GM23338 (cell line): ENCODE results near the gene PAN2.

Source experiments
- CREB1 ChIP-seq: fragments of 250-450 bp; sonication (Bioruptor Pico); IDR thresholded peaks from 2 replicates; pipeline ENCODE4 v1.5.0; 2020; ENCODE audit warnings: low read depth, mild to moderate bottlenecking, moderate library complexity
- EZH2 ChIP-seq: fragments of 200-600 bp; sonication (generic); IDR thresholded peaks from one replicate; pipeline ENCODE4 v1.8.0; 2017; ENCODE audit warnings: antibody characterized with exemption, mild to moderate bottlenecking, low read depth; ENCODE audit not compliant: unreplicated experiment
- EZH2phosphoT487 ChIP-seq: fragments of 200-600 bp; sonication (generic); IDR thresholded peaks from one replicate; pipeline ENCODE4 v1.8.1; 2018; ENCODE audit warnings: antibody characterized with exemption; ENCODE audit not compliant: unreplicated experiment
- JUNB ChIP-seq: IDR thresholded peaks from one replicate; pipeline ENCODE4 v1.6.1; 2016; ENCODE audit warnings: antibody characterized with exemption; ENCODE audit not compliant: unreplicated experiment
- NANOG ChIP-seq: IDR thresholded peaks from 2 replicates; pipeline ENCODE4 v1.6.1; 2016; ENCODE audit warnings: antibody characterized with exemption, borderline replicate concordance
- POLR2AphosphoS5 ChIP-seq: IDR thresholded peaks from 2 replicates; pipeline ENCODE4 v1.6.1; 2016; ENCODE audit warnings: antibody characterized with exemption, low read depth
- REST ChIP-seq: IDR thresholded peaks from one replicate; pipeline ENCODE4 v1.6.1; 2018; ENCODE audit warnings: antibody characterized with exemption; ENCODE audit not compliant: unreplicated experiment
- STAT1 ChIP-seq: IDR thresholded peaks from one replicate; pipeline ENCODE4 v1.6.1; 2016; ENCODE audit warnings: antibody characterized with exemption; ENCODE audit not compliant: unreplicated experiment
- ZNF331 ChIP-seq: fragments of 250-450 bp; sonication (Bioruptor Pico); IDR thresholded peaks from 2 replicates; pipeline ENCODE4 v1.5.0; 2020; ENCODE audit warnings: low read depth, mild to moderate bottlenecking, moderate library complexity
- TF ChIP-seq, protein P1 (sequence below), 2 experiments: fragments of 200-600 bp in 1 of 2; sonication (generic) in 1 of 2; conservative IDR thresholded peaks; 2 replicates each; pipeline versions ENCODE4 v1.5.1 to v1.6.1; 2016 to 2017; ENCODE audit warnings: antibody characterized with exemption in 2 of 2, low read depth in 2 of 2, mild to moderate bottlenecking in 2 of 2, moderate library complexity in 1 of 2
- TF ChIP-seq, protein P2 (sequence below): fragments of 250-450 bp; sonication (Bioruptor Pico); IDR thresholded peaks from 2 replicates; pipeline ENCODE4 v1.5.0; 2020; ENCODE audit warnings: mild to moderate bottlenecking, moderate library complexity

GRCh38 chr12:56373515-56373914 is 39.7 kb upstream of the PAN2 start:
- TF ChIP-seq, protein P1, sequence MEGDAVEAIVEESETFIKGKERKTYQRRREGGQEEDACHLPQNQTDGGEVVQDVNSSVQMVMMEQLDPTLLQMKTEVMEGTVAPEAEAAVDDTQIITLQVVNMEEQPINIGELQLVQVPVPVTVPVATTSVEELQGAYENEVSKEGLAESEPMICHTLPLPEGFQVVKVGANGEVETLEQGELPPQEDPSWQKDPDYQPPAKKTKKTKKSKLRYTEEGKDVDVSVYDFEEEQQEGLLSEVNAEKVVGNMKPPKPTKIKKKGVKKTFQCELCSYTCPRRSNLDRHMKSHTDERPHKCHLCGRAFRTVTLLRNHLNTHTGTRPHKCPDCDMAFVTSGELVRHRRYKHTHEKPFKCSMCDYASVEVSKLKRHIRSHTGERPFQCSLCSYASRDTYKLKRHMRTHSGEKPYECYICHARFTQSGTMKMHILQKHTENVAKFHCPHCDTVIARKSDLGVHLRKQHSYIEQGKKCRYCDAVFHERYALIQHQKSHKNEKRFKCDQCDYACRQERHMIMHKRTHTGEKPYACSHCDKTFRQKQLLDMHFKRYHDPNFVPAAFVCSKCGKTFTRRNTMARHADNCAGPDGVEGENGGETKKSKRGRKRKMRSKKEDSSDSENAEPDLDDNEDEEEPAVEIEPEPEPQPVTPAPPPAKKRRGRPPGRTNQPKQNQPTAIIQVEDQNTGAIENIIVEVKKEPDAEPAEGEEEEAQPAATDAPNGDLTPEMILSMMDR (conservative IDR thresholded peaks at IDR 0.05; ENCODE audit: low read depth in 2 of 2): no peak
- no peak for TF ChIP-seq POLR2AphosphoS5
- TF ChIP-seq EZH2: no peak
- no peak for TF ChIP-seq EZH2phosphoT487
- TF ChIP-seq REST: no peak
- TF ChIP-seq ZNF331 (CRISPR knock-in tag): no peak
- no peak for TF ChIP-seq STAT1
- no peak for TF ChIP-seq JUNB
- no peak for TF ChIP-seq CREB1 (CRISPR knock-in tag)
- TF ChIP-seq, protein P2, sequence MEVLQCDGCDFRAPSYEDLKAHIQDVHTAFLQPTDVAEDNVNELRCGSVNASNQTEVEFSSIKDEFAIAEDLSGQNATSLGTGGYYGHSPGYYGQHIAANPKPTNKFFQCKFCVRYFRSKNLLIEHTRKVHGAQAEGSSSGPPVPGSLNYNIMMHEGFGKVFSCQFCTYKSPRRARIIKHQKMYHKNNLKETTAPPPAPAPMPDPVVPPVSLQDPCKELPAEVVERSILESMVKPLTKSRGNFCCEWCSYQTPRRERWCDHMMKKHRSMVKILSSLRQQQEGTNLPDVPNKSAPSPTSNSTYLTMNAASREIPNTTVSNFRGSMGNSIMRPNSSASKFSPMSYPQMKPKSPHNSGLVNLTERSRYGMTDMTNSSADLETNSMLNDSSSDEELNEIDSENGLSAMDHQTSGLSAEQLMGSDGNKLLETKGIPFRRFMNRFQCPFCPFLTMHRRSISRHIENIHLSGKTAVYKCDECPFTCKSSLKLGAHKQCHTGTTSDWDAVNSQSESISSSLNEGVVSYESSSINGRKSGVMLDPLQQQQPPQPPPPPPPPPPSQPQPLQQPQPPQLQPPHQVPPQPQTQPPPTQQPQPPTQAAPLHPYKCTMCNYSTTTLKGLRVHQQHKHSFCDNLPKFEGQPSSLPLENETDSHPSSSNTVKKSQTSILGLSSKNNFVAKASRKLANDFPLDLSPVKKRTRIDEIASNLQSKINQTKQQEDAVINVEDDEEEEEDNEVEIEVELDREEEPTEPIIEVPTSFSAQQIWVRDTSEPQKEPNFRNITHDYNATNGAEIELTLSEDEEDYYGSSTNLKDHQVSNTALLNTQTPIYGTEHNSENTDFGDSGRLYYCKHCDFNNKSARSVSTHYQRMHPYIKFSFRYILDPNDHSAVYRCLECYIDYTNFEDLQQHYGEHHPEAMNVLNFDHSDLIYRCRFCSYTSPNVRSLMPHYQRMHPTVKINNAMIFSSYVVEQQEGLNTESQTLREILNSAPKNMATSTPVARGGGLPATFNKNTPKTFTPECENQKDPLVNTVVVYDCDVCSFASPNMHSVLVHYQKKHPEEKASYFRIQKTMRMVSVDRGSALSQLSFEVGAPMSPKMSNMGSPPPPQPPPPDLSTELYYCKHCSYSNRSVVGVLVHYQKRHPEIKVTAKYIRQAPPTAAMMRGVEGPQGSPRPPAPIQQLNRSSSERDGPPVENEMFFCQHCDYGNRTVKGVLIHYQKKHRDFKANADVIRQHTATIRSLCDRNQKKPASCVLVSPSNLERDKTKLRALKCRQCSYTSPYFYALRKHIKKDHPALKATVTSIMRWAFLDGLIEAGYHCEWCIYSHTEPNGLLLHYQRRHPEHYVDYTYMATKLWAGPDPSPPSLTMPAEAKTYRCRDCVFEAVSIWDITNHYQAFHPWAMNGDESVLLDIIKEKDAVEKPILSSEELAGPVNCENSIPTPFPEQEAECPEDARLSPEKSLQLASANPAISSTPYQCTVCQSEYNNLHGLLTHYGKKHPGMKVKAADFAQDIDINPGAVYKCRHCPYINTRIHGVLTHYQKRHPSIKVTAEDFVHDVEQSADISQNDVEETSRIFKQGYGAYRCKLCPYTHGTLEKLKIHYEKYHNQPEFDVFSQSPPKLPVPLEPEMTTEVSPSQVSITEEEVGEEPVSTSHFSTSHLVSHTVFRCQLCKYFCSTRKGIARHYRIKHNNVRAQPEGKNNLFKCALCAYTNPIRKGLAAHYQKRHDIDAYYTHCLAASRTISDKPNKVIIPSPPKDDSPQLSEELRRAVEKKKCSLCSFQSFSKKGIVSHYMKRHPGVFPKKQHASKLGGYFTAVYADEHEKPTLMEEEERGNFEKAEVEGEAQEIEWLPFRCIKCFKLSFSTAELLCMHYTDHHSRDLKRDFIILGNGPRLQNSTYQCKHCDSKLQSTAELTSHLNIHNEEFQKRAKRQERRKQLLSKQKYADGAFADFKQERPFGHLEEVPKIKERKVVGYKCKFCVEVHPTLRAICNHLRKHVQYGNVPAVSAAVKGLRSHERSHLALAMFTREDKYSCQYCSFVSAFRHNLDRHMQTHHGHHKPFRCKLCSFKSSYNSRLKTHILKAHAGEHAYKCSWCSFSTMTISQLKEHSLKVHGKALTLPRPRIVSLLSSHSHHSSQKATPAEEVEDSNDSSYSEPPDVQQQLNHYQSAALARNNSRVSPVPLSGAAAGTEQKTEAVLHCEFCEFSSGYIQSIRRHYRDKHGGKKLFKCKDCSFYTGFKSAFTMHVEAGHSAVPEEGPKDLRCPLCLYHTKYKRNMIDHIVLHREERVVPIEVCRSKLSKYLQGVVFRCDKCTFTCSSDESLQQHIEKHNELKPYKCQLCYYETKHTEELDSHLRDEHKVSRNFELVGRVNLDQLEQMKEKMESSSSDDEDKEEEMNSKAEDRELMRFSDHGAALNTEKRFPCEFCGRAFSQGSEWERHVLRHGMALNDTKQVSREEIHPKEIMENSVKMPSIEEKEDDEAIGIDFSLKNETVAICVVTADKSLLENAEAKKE (CRISPR knock-in tag): no peak
- no peak for TF ChIP-seq NANOG
